Cardiac fibroblast (primary cell): ENCODE data around the gene CSAG2.

Experiments used
- DNase-seq, 2 donors: peaks; one replicate each; pipeline versions ENCODE4 v3.0.0 to v3.0.0-alpha.2; 2010; ENCODE audit warnings: low read depth in 2 of 2
- H3K4me3 ChIP-seq, 2 donors: replicated peaks in 1 of 2; 1 replicate in 1 of 2; 2 replicates in 1 of 2; pipeline ENCODE4 v1.5.1; 2011; ENCODE audit warnings: low read depth in 2 of 2, low read length in 2 of 2, mild to moderate bottlenecking in 2 of 2, moderate library complexity in 1 of 2
- TF ChIP-seq, protein P1 (sequence below): IDR thresholded peaks from one replicate; pipeline ENCODE4 v1.5.1; 2011; ENCODE audit warnings: low read depth, mild to moderate bottlenecking, low read length, inconsistent platforms

Gene CSAG2

DNA sequence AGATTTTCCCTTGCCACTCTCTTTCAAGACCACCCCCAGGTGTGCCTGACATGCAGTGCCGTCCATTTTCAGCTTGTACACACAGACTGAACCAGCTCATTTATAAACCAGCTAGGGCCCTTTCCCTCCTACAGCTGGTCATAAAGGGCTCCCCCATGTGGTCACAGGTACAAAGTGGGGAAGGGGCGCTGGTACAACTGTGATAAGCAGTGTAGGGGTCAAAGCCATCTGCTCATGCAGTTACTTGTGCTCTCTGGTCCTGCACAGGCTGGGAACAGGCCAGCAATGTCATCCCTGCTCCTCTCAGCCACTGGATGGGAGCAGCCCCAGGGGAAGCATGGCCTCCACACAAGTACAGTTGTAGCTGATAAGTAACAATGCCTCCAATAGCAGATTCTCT lies 50.8 kb downstream of the CSAG2 start:
- TF ChIP-seq, protein P1, sequence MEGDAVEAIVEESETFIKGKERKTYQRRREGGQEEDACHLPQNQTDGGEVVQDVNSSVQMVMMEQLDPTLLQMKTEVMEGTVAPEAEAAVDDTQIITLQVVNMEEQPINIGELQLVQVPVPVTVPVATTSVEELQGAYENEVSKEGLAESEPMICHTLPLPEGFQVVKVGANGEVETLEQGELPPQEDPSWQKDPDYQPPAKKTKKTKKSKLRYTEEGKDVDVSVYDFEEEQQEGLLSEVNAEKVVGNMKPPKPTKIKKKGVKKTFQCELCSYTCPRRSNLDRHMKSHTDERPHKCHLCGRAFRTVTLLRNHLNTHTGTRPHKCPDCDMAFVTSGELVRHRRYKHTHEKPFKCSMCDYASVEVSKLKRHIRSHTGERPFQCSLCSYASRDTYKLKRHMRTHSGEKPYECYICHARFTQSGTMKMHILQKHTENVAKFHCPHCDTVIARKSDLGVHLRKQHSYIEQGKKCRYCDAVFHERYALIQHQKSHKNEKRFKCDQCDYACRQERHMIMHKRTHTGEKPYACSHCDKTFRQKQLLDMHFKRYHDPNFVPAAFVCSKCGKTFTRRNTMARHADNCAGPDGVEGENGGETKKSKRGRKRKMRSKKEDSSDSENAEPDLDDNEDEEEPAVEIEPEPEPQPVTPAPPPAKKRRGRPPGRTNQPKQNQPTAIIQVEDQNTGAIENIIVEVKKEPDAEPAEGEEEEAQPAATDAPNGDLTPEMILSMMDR, result no peak
- no peak for DNase-seq

More for the DNA sequence above, 50.8 kb downstream of the CSAG2 start:
- no peak overlapping the region for H3K4me3 ChIP-seq
